ENCODE data around the gene CYP3A7. TPM values are rescaled to one million over a fixed set of nuclear protein-coding genes. Genes with fewer than 3 reads are reported as not detected.
"Not testable (repeated sequence)": the region's sequence is repeated elsewhere in the genome, so short reads cannot be mapped to it uniquely, and the experiment has no call there.

Gene CYP3A7
- total RNA-seq, 2 experiments from 2014 or later = not detected

GRCh38 chr7:99709838-99710578, 25.0 kb downstream of the CYP3A7 start:
- peaks cover 4% of the 10 kb centered on the region for H3K9me3 Mint-ChIP-seq
- CTCF ChIA-PET = no interaction called here
- POLR2A ChIA-PET = no interaction called here
- DNase-seq (no peak), ATAC-seq (no peak)
- intact Hi-C loops (cut with micrococcal nuclease) = no loop called here
- H3K27ac Mint-ChIP-seq = no peak overlapping the region
- H3K36me3 Mint-ChIP-seq (ENCODE audit: low read depth) = peaks cover 26% of the 10 kb centered on the region
- no peak overlapping the region for H3K4me3 Mint-ChIP-seq
- H3K27me3 Mint-ChIP-seq = no peaks in the 10 kb centered on the region
- H3K4me1 Mint-ChIP-seq (ENCODE audit: low read depth) = no peaks in the 10 kb centered on the region
- TF ChIP-seq, protein P1, sequence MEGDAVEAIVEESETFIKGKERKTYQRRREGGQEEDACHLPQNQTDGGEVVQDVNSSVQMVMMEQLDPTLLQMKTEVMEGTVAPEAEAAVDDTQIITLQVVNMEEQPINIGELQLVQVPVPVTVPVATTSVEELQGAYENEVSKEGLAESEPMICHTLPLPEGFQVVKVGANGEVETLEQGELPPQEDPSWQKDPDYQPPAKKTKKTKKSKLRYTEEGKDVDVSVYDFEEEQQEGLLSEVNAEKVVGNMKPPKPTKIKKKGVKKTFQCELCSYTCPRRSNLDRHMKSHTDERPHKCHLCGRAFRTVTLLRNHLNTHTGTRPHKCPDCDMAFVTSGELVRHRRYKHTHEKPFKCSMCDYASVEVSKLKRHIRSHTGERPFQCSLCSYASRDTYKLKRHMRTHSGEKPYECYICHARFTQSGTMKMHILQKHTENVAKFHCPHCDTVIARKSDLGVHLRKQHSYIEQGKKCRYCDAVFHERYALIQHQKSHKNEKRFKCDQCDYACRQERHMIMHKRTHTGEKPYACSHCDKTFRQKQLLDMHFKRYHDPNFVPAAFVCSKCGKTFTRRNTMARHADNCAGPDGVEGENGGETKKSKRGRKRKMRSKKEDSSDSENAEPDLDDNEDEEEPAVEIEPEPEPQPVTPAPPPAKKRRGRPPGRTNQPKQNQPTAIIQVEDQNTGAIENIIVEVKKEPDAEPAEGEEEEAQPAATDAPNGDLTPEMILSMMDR (IDR thresholded peaks at IDR 0.05) = no peak

- Mint-ChIP-seq H3K27ac (no peak overlapping the region), H3K9me3 (peaks cover 1% of the 10 kb centered on the region), H3K4me1 (ENCODE audit: low read depth) (no peaks in the 10 kb centered on the region), H3K36me3 (ENCODE audit: low read depth) (peaks cover 20% of the 10 kb centered on the region), H3K4me3 (no peak overlapping the region), H3K27me3 (no peaks in the 10 kb centered on the region)
- CTCF ChIA-PET = no interaction called here
- TF ChIP-seq, protein P1 (IDR thresholded peaks at IDR 0.05) = no peak
- intact Hi-C loops (cut with micrococcal nuclease) = no loop called here
- POLR2A ChIA-PET = no interaction called here
- DNase-seq = no peak
- ATAC-seq = no peak
These were observed 25.7 kb downstream of the CYP3A7 start for GRCh38 chr7:99709260-99709659.

DNA sequence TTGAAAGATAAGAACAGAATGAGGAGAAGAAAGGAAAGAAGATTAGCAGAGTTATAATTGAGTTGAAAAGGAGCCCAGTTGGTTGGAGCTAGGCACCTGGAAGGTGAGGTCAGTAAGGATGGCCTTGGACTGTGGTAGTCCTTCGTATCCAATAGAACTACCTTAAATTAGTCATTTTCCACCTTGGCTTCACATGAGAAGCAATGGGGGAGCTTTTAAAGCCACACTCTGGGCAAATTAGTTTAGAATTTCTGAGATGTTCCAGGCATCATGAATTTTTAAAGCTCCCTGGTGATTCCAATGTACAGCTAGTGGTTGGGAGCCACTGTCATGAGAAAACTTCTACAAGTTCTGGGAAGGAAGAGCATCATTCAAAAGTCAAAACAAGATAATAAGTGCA, 27.9 kb downstream of the CYP3A7 start:
- no peak for ATAC-seq
- POLR2A ChIA-PET = no interaction called here
- DNase-seq = no peak
- H3K36me3 Mint-ChIP-seq (ENCODE audit: low read depth) = peaks cover 17% of the 10 kb centered on the region
- CTCF ChIA-PET = no interaction called here
- no peak overlapping the region for H3K27ac Mint-ChIP-seq
- H3K4me3 Mint-ChIP-seq = no peak overlapping the region
- H3K4me1 Mint-ChIP-seq (ENCODE audit: low read depth) = no peaks in the 10 kb centered on the region
- intact Hi-C loops (cut with micrococcal nuclease) = no loop called here
- TF ChIP-seq, protein P1 (IDR thresholded peaks at IDR 0.05) = no peak
- no peaks in the 10 kb centered on the region for H3K9me3 Mint-ChIP-seq
- no peaks in the 10 kb centered on the region for H3K27me3 Mint-ChIP-seq

DNA sequence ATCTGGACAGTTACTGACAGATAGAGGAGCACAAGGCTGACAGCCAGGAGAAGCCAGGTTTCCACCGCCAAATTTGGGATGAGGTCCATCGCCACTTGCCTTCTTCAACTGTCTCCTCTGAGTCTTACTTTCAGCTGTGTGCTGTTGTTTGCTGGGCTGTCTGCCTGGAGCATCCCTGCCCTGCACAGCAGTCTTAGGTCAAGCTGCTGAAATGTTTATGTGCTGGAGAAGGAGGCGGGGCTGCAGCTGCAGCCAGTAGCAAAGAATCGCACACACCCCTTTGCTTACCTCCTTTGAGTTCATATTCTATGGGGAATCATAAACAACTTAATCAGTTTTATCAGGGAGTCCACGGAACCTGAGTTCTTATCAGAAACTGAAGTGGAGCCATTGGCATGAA, 35.0 kb downstream of the CYP3A7 start:
- no peak for ATAC-seq
- CTCF ChIA-PET = no interaction called here
- no peaks in the 10 kb centered on the region for H3K27me3 Mint-ChIP-seq

GRCh38 chr7:99698867-99699730, 35.9 kb downstream of the CYP3A7 start:
- H3K4me3 Mint-ChIP-seq; H3K9me3 Mint-ChIP-seq; CTCF ChIA-PET; ATAC-seq; H3K36me3 Mint-ChIP-seq (ENCODE audit: low read depth); DNase-seq; H3K27me3 Mint-ChIP-seq; intact Hi-C loops (cut with micrococcal nuclease); H3K4me1 Mint-ChIP-seq (ENCODE audit: low read depth); H3K27ac Mint-ChIP-seq; POLR2A ChIA-PET: not testable (repeated sequence)

More for the DNA sequence above, 35.0 kb downstream of the CYP3A7 start:
- TF ChIP-seq, protein P1 (IDR thresholded peaks at IDR 0.05) = no peak
- no peak for DNase-seq
- POLR2A ChIA-PET = no interaction called here
- intact Hi-C loops (cut with micrococcal nuclease) = no loop called here
- Mint-ChIP-seq H3K4me1 (ENCODE audit: low read depth) (peaks cover 4% of the 10 kb centered on the region), H3K27ac (no peak overlapping the region), H3K36me3 (ENCODE audit: low read depth) (no peaks in the 10 kb centered on the region), H3K4me3 (no peak overlapping the region), H3K9me3 (no peaks in the 10 kb centered on the region)
